NT2/D1 (cell line): ENCODE results near the gene TEC.
A peak's percentile ranks its signal among the peaks of the same experiment; 100 is the strongest.

Source experiments
- DNase-seq: peaks from one replicate; pipeline ENCODE4 v3.0.0-alpha.2; 2011; ENCODE audit warnings: low read depth, low spot score
- H3K27me3 ChIP-seq: 2 replicates; pipeline ENCODE4 v1.6.0; 2011; ENCODE audit warnings: mild to moderate bottlenecking; ENCODE audit not compliant: insufficient read length, insufficient read depth
- H3K36me3 ChIP-seq: 2 replicates; pipeline ENCODE4 v1.6.1; 2011; ENCODE audit warnings: mild to moderate bottlenecking, low read length, mixed read lengths; ENCODE audit not compliant: insufficient read depth, insufficient read length
- H3K4me1 ChIP-seq: 2 replicates; pipeline ENCODE4 v1.5.1; 2011; ENCODE audit not compliant: insufficient read depth, insufficient read length
- H3K4me3 ChIP-seq: 2 replicates; pipeline ENCODE4 v1.5.1; 2011; ENCODE audit warnings: low read depth; ENCODE audit not compliant: insufficient read length
- H3K9ac ChIP-seq: 2 replicates; pipeline ENCODE4 v1.6.0; 2011; ENCODE audit warnings: low read depth; ENCODE audit not compliant: insufficient read length
- H3K9me3 ChIP-seq: 2 replicates; pipeline ENCODE4 v1.5.1; 2011; ENCODE audit warnings: mild to moderate bottlenecking, low read length; ENCODE audit not compliant: insufficient read depth
- SUZ12 ChIP-seq: IDR thresholded peaks from 2 replicates; pipeline ENCODE4 v1.6.1; 2011; ENCODE audit not compliant: insufficient read length, insufficient read depth; ENCODE audit errors: extremely low read depth
- YY1 ChIP-seq: IDR thresholded peaks from 2 replicates; pipeline ENCODE4 v1.6.1; 2011; ENCODE audit not compliant: insufficient read length, insufficient read depth
- ZNF274 ChIP-seq: IDR thresholded peaks from 2 replicates; pipeline ENCODE4 v1.6.1; 2011; ENCODE audit warnings: mild to moderate bottlenecking, low read depth, low read length

Gene TEC

DNA sequence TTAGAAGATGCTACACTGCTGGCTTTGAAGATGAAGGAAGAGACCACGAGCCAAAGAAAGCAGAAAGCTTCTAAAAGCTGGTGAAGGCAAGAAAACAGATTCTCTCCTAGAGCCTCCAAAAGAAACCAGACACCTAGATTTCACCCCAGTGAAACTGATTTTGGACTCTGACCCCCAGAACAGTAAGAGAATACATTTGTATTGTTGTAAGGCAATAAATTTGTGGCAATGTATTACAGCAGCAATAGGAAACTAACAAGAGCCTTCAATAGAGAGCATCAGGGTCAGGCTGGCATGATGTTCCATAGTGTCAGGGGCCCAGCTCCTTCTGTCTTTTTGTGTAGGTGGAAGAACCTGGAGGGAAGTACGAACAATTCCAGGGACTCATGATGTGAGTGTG is 6.0 kb upstream of the TEC start:
- Histone ChIP-seq H3K36me3 (no peaks in the 10 kb centered on the region), H3K4me3 (no peak overlapping the region), H3K9me3 (peaks cover 4% of the 10 kb centered on the region; the same call in 1 of the 2 replicates), H3K27me3 (no peaks in the 10 kb centered on the region), H3K4me1 (no peaks in the 10 kb centered on the region), H3K9ac (no peak overlapping the region)
- TF ChIP-seq YY1 = no peak
- TF ChIP-seq SUZ12 = no peak
- no peak for TF ChIP-seq ZNF274
- DNase-seq = no peak

DNA sequence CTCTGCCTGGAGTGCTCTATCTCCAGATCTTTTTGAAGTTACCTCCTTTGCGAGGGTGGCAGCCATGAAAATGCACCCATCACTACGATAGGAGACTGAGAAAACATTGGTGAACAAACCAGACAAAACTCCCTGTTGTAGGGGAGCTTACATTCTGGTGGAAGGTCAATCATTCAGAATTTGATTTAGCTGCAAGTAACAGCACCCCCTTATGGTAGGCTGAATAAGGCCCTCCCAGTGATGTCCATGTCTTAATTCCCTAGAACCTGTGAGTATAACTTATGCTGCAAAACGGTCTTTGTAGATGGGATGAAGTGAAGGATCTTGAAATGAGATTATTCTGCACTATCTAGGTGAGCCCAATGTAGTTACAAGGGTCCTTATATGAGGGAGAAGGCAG is 5.6 kb upstream of the TEC start:
- no peak for DNase-seq

DNA sequence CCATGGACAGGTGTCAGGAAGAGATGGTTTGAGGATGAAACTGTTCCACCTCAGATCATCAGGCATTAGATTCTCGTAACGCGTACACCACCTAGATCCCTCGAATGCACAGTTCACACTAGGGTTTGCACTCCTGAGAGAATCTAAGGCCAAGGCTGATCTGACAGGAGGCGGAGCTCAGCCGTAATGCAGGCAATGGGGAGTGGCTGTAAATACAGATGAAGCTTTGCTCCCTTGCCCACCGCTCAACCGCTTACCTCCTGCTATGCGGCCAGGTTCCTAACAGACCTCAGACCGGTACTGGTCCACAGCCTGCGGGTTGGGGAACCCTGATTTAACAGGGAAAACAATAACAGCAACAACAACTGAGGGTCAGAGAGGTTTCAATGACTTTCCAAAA is 2.0 kb upstream of the TEC start:
- no peaks in the 10 kb centered on the region for H3K4me1 ChIP-seq
- DNase-seq = no peak
- H3K27me3 ChIP-seq = peaks cover 3% of the 10 kb centered on the region
- no peaks in the 10 kb centered on the region for H3K9me3 ChIP-seq
- H3K36me3 ChIP-seq = no peaks in the 10 kb centered on the region
- no peak overlapping the region for H3K9ac ChIP-seq
- no peak for TF ChIP-seq ZNF274
- no peak for TF ChIP-seq SUZ12
- H3K4me3 ChIP-seq = no peak overlapping the region

More for the DNA sequence above, 5.6 kb upstream of the TEC start:
- Histone ChIP-seq H3K36me3 (no peaks in the 10 kb centered on the region), H3K4me3 (no peak overlapping the region), H3K4me1 (no peaks in the 10 kb centered on the region), H3K9me3 (peaks cover 4% of the 10 kb centered on the region; the same call in 1 of the 2 replicates), H3K27me3 (no peaks in the 10 kb centered on the region), H3K9ac (no peak overlapping the region)
- no peak for TF ChIP-seq YY1
- TF ChIP-seq SUZ12 = no peak
- TF ChIP-seq ZNF274 = no peak

DNA sequence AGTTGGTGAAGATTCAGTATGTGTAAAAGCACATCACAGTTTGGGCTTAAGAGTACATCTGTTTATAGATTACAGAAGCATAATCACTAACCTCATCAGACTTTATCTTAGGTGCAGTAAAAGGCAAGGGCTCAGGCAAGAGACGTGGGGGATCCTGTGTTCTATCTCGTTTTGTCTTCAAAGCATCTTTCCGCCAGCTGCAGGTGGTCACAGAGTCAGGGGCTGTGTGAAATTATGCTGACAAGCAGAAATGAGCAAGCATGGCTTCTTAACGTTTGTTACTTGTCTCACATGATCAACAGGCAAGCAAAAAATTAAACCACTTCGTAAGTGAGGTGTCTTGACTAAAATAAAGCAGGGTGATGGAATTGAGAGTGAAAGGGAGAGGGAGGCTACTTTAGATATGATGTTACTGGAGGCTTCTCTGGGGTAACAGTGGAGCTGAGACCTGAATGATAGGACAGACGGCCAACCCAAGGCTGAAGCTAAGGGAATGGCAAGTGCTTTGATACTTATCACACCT is 1.4 kb upstream of the TEC start:
- no peak for DNase-seq
- no peak overlapping the region for H3K4me3 ChIP-seq
- peaks cover 3% of the 10 kb centered on the region for H3K27me3 ChIP-seq
- TF ChIP-seq ZNF274 (no peak), SUZ12 (no peak), YY1 (no peak)
- no peaks in the 10 kb centered on the region for H3K9me3 ChIP-seq
- H3K9ac ChIP-seq = no peak overlapping the region
- H3K4me1 ChIP-seq = no peaks in the 10 kb centered on the region
- no peaks in the 10 kb centered on the region for H3K36me3 ChIP-seq

DNA sequence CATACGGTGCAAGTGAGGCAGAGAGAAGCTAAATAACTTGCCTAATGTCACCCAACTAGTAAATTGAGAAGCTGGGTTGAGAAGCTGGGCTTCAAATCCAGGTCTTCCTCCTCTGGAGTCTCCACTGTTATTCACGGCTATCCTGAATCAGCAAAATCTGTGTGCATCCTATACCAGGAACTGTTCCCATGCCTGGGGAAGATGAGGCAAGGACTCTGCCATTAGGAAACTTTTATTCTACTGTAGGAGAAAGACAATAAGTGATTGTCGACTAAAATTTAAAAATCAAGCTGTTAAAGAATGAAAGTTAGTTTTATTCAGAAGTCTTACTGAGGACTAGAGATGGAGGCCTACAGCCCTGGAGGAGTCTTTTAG is 872 bp upstream of the TEC start:
- DNase-seq = no peak
- no peaks in the 10 kb centered on the region for H3K36me3 ChIP-seq
- H3K4me3 ChIP-seq = peak overlapping the region; percentile 46
- H3K4me1 ChIP-seq = no peaks in the 10 kb centered on the region
- H3K27me3 ChIP-seq = peaks cover 3% of the 10 kb centered on the region
- H3K9ac ChIP-seq = peak overlapping the region; percentile 70
- no peaks in the 10 kb centered on the region for H3K9me3 ChIP-seq
- no peak for TF ChIP-seq ZNF274
- no peak for TF ChIP-seq SUZ12
- no peak for TF ChIP-seq YY1

DNA sequence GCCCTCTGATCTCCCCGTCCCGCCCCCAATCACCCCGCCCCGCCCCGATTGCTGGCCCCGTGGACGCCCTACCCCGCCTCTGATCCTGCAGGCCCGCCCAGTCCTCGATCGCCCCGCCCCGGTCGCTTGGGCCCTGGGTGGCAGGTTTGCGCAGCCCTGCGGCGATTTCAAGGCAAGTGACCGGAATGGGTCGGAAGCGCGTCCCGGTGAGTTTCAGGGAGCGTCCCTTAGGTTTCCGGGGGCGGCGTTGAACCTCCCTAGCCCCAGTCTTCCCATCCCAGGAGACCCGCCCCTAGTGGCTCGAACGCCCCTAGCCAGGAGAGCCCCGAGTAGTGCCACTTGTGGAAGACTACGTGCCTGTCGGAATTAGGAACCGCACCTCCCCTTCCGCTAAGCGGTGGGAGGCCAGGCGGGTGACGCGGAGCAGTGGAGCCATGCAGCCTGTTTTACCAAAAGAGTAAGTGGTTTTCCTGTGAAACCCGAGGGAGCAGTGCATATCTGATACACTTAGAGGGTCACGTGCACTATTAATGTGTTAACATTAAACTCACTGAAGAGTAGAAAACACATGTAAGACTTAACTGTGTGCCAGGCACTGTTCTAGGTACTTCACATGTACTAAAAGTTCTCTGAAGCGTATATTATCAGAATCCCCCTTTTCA is 354 bp upstream of the TEC start:
- H3K36me3 ChIP-seq = no peaks in the 10 kb centered on the region
- H3K4me3 ChIP-seq = peak overlapping the region; percentile 63
- peak; percentile 66 for DNase-seq
- peaks cover 3% of the 10 kb centered on the region for H3K27me3 ChIP-seq
- H3K9ac ChIP-seq = peak overlapping the region; percentile 70
- H3K4me1 ChIP-seq = no peaks in the 10 kb centered on the region
- H3K9me3 ChIP-seq = no peaks in the 10 kb centered on the region
- TF ChIP-seq SUZ12 = no peak

DNA sequence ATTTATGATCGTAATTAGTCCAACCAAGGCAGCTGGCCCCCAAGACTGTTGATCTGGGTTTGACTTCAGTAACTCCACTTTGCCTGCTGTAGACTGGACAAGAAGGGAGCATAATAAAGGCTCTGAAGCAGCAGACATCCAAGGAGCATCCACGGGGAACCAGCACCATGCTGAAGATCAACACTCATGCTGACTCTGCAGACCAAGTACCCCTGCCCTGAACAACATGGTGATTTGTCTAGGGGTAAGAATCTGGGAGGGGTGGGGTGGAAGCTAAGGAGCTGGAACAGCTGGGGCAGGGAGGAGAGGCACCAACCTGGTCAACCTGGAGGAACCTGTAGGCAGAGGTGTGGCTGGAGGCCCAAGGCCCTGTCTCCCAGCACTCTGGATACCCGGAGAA is 2.1 kb downstream of the TEC start:
- Histone ChIP-seq H3K27me3 (peaks cover 3% of the 10 kb centered on the region), H3K4me3 (no peak overlapping the region), H3K4me1 (no peaks in the 10 kb centered on the region), H3K9ac (no peak overlapping the region), H3K36me3 (no peaks in the 10 kb centered on the region), H3K9me3 (no peaks in the 10 kb centered on the region)
- TF ChIP-seq SUZ12 (no peak), ZNF274 (no peak), YY1 (no peak)
- DNase-seq = no peak

DNA sequence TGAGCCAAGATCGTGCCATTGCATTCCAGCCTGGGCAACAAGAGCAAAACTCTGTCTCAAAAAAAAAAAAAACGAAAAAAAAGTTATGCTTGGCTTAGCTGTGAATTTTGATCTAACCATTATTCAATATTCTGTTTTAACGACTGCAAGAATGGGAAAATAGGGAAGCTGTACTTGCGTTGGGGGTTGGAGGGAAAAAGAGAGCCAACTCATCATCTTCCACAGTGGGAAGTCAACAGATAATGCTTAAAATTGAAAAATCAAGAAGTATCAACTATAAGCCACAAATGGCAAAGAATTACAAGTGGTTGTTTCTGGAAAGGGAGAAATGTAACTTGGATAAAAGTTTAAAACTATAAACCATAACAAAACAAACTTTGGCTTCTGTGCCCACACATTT is 2.9 kb downstream of the TEC start:
- no peak for DNase-seq
- Histone ChIP-seq H3K9me3 (no peaks in the 10 kb centered on the region), H3K36me3 (no peaks in the 10 kb centered on the region), H3K4me3 (no peak overlapping the region), H3K27me3 (peaks cover 3% of the 10 kb centered on the region), H3K9ac (no peak overlapping the region), H3K4me1 (no peaks in the 10 kb centered on the region)
- TF ChIP-seq ZNF274 (no peak), YY1 (no peak), SUZ12 (no peak)
